Smooth muscle cell (in vitro differentiated cells): Measurements from ENCODE around the gene UNC13B. TPM values are rescaled to one million over a fixed set of nuclear protein-coding genes. Genes with fewer than 3 reads are reported as not detected.
"Not testable (repeated sequence)": the region's sequence is repeated elsewhere in the genome, so short reads cannot be mapped to it uniquely, and the experiment has no call there.

Source experiments
- DNase-seq: peaks from one replicate; lab custom pipeline; 2025; ENCODE audit not compliant: unreplicated experiment; lab: John Stamatoyannopoulos, UW
- H2AFZ ChIP-seq: fragments of 200-600 bp; sonication (generic); 2 replicates; pipeline ENCODE4 v1.6.0; 2016; ENCODE audit warnings: antibody characterized with exemption, low read depth, mild to moderate bottlenecking
- H3F3A ChIP-seq: fragments of 200-600 bp; sonication (generic); 2 replicates; pipeline ENCODE4 v1.6.0; 2017; ENCODE audit warnings: antibody characterized with exemption, low read depth
- H3K27ac ChIP-seq: fragments of 200-600 bp; sonication (generic); 2 replicates; pipeline ENCODE4 v1.5.1; 2016; ENCODE audit warnings: low read depth, mild to moderate bottlenecking
- H3K27me3 ChIP-seq: fragments of 200-600 bp; sonication (generic); 2 replicates; pipeline ENCODE4 v1.6.1; 2016; ENCODE audit warnings: low read depth, mild to moderate bottlenecking
- H3K36me3 ChIP-seq: fragments of 200-600 bp; sonication (generic); 2 replicates; pipeline ENCODE4 v1.5.1; 2016; ENCODE audit warnings: low read depth
- H3K4me1 ChIP-seq: fragments of 200-600 bp; sonication (generic); 2 replicates; pipeline ENCODE4 v1.5.1; 2016; ENCODE audit warnings: low read depth
- H3K4me2 ChIP-seq: fragments of 200-600 bp; sonication (generic); 2 replicates; pipeline ENCODE4 v1.6.0; 2016; ENCODE audit warnings: mild to moderate bottlenecking
- H3K4me3 ChIP-seq: fragments of 200-600 bp; sonication (generic); 2 replicates; pipeline ENCODE4 v1.5.1; 2016; ENCODE audit warnings: mild to moderate bottlenecking
- H3K79me2 ChIP-seq: fragments of 200-600 bp; sonication (generic); 2 replicates; pipeline ENCODE4 v1.6.0; 2016; ENCODE audit warnings: low read depth, mild to moderate bottlenecking
- H3K9ac ChIP-seq: fragments of 200-600 bp; sonication (generic); 2 replicates; pipeline ENCODE4 v1.6.0; 2016; ENCODE audit warnings: low read depth
- H3K9me3 ChIP-seq: fragments of 200-600 bp; sonication (generic); replicated peaks from 2 replicates; pipeline ENCODE4 v1.5.1; 2016; ENCODE audit warnings: low read depth
- H4K20me1 ChIP-seq: fragments of 200-600 bp; sonication (generic); 2 replicates; pipeline ENCODE4 v1.6.0; 2016; ENCODE audit warnings: low read depth
- WGBS: methylation state at CpG from one replicate; pipeline ENCODE4 v1.1.7; 2016; ENCODE audit warnings: low lambda C conversion rate; 5-methylcytosine and 5-hydroxymethylcytosine counted together
- polyA plus RNA-seq: library from polyadenylated mRNA; unstranded; fragments of >200 nt; fragmentation: Nextera tagmentation; extraction: Ambion mirVana; gene quantifications from 2 replicates; pipeline ENCODE4 v1.2.1, GENCODE V29; 2016
- total RNA-seq: library from RNA; depleted of rRNA; stranded (reverse); fragments of >200 nt; gene quantifications from 2 replicates; pipeline ENCODE4 v1.2.3, GENCODE V29; 2014
- TF ChIP-seq, protein P1 (sequence below): fragments of 200-600 bp; sonication (generic); IDR thresholded peaks from 2 replicates; pipeline ENCODE4 v1.5.1; 2017; ENCODE audit warnings: borderline replicate concordance, mild to moderate bottlenecking, antibody characterized with exemption; ENCODE audit not compliant: insufficient read depth, poor library complexity, severe bottlenecking

The UNC13B gene
- total and polyA plus RNA-seq, 2 experiments from 2014 or later = 9.2 to 15.1 TPM

GRCh38 chr9:35182996-35183754 lies 21.4 kb downstream of the UNC13B start:
- not testable (repeated sequence) for H2AFZ ChIP-seq, H3K9ac ChIP-seq, H3K4me3 ChIP-seq, H3K27me3 ChIP-seq, H3K36me3 ChIP-seq, DNase-seq, H3K79me2 ChIP-seq, H3K9me3 ChIP-seq, H3K4me1 ChIP-seq, H3K27ac ChIP-seq, H4K20me1 ChIP-seq, H3F3A ChIP-seq, H3K4me2 ChIP-seq
- 99% methylated on average over 30 of the region's 56 CpGs for WGBS

DNA sequence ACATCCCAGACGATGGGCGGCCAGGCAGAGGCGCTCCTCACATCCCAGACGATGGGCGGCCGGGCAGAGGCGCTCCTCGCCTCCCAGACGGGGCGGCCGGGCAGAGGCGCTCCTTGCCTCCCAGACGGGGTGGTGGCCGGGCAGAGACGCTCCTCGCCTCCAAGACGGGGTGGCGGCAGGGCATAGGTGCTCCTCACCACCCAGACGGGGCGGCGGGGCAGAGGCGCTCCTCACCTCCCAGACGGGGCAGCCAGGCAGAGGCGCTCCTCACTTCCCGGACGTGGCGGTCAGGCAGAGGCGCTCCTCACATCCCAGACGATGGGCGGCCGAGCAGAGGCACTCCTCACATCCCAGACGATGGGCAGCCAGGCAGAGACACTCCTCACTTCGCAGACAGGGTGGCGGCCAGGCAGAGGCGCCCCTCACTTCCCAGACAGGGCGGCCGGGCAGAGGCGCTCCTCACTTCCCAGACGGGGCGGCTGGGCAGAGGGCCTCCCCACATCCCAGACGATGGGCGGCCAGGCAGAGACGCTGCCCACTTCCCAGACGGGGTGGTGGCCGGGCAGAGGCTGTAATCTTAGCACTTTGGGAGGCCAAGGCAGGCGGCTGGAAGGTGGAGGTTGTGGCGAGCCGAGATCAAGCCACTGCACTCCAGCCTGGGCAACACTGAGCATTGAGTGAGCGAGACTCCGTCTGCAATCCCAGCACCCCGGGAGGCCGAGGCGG lies 22.1 kb downstream of the UNC13B start:
- not testable (repeated sequence) for H3K9ac ChIP-seq, H4K20me1 ChIP-seq, H3F3A ChIP-seq, H3K4me2 ChIP-seq, H3K4me1 ChIP-seq, H3K9me3 ChIP-seq, H2AFZ ChIP-seq, DNase-seq, H3K79me2 ChIP-seq, H3K27me3 ChIP-seq, H3K27ac ChIP-seq, H3K36me3 ChIP-seq, H3K4me3 ChIP-seq
- 98% methylated on average over 42 of the region's 53 CpGs for WGBS

- Histone ChIP-seq H3K4me2 (no peak overlapping the region), H4K20me1 (no peaks in the 10 kb centered on the region), H3K4me1 (no peaks in the 10 kb centered on the region), H3F3A (no peaks in the 10 kb centered on the region), H3K36me3 (no peaks in the 10 kb centered on the region), H2AFZ (no peak overlapping the region), H3K79me2 (no peaks in the 10 kb centered on the region), H3K27ac (no peak overlapping the region), H3K27me3 (no peaks in the 10 kb centered on the region), H3K4me3 (no peak overlapping the region), H3K9ac (no peak overlapping the region), H3K9me3 (no peaks in the 10 kb centered on the region)
- TF ChIP-seq, protein P1, sequence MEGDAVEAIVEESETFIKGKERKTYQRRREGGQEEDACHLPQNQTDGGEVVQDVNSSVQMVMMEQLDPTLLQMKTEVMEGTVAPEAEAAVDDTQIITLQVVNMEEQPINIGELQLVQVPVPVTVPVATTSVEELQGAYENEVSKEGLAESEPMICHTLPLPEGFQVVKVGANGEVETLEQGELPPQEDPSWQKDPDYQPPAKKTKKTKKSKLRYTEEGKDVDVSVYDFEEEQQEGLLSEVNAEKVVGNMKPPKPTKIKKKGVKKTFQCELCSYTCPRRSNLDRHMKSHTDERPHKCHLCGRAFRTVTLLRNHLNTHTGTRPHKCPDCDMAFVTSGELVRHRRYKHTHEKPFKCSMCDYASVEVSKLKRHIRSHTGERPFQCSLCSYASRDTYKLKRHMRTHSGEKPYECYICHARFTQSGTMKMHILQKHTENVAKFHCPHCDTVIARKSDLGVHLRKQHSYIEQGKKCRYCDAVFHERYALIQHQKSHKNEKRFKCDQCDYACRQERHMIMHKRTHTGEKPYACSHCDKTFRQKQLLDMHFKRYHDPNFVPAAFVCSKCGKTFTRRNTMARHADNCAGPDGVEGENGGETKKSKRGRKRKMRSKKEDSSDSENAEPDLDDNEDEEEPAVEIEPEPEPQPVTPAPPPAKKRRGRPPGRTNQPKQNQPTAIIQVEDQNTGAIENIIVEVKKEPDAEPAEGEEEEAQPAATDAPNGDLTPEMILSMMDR = no peak
- no peak for DNase-seq
- over 99% methylated on average over 5 of the region's 5 CpGs for WGBS
Measured at GRCh38 chr9:35186524-35186923, 24.7 kb downstream of the UNC13B start.

DNA sequence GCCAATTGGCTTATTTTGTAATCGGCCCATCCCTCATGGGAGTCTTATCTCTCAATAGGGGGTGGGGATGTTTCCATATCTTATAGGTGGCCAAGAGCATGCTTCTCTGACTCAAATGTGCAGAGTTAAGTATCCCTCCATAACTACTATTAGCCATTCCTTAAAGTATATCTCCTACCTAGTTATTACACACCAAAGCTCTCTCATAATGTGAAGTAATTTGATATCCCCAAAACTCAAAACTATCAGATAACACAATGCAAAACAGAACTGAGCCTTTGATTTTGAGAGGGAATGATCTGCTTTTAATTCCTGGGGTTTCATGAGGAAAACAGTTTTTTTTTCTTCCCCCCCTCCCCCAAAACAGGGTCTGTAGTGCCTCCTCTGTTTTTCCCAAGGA lies 28.4 kb downstream of the UNC13B start:
- no peaks in the 10 kb centered on the region for H4K20me1 ChIP-seq
- H3K9me3 ChIP-seq = peaks cover 10% of the 10 kb centered on the region
- TF ChIP-seq, protein P1 = no peak
- WGBS = 95% methylated on average over 1 of the region's 1 CpG
- H3K27ac ChIP-seq = no peak overlapping the region
- H2AFZ ChIP-seq = no peak overlapping the region
- no peak overlapping the region for H3K9ac ChIP-seq
- H3K79me2 ChIP-seq = no peaks in the 10 kb centered on the region
- H3K36me3 ChIP-seq = peaks cover 3% of the 10 kb centered on the region
- no peak overlapping the region for H3K4me3 ChIP-seq
- H3F3A ChIP-seq = no peaks in the 10 kb centered on the region
- H3K27me3 ChIP-seq = no peaks in the 10 kb centered on the region
- no peaks in the 10 kb centered on the region for H3K4me1 ChIP-seq
- no peak overlapping the region for H3K4me2 ChIP-seq
- DNase-seq = no peak
